ENCODE results near the gene EMILIN1.
"Not testable (repeated sequence)": the region's sequence is repeated elsewhere in the genome, so short reads cannot be mapped to it uniquely, and the experiment has no call there.

The EMILIN1 gene

DNA sequence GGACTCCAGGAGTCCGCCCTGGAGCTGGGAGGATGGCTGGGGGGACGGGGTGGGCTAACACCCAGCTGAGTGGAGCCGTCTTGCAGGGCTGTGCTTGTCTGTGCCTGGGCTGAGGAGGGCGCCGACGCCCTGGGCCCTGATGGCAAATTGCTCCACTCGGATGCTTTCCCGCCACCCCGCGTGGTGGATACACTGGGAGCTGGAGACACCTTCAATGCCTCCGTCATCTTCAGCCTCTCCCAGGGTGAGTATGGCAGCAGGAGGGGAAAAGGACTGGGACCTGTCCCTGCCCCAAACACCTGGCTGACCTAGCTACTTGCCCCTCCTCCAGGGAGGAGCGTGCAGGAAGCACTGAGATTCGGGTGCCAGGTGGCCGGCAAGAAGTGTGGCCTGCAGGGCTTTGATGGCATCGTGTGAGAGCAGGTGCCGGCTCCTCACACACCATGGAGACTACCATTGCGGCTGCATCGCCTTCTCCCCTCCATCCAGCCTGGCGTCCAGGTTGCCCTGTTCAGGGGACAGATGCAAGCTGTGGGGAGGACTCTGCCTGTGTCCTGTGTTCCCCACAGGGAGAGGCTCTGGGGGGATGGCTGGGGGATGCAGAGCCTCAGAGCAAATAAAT, 21.0 kb downstream of the EMILIN1 start:
- Histone ChIP-seq H3K4me1 (ENCODE audit: insufficient read depth, low read length) (no peaks in the 10 kb centered on the region), H2AFZ (ENCODE audit: low read depth, low read length) (no peak overlapping the region), H3K9me3 (ENCODE audit: low read length) (no peaks in the 10 kb centered on the region), H3K4me3 (ENCODE audit: low read length) (no peak overlapping the region), H3K36me3 (ENCODE audit: insufficient read depth, low read length) (no peaks in the 10 kb centered on the region), H3K27me3 (ENCODE audit: insufficient read depth, low read length) (peaks cover 4% of the 10 kb centered on the region)

DNA sequence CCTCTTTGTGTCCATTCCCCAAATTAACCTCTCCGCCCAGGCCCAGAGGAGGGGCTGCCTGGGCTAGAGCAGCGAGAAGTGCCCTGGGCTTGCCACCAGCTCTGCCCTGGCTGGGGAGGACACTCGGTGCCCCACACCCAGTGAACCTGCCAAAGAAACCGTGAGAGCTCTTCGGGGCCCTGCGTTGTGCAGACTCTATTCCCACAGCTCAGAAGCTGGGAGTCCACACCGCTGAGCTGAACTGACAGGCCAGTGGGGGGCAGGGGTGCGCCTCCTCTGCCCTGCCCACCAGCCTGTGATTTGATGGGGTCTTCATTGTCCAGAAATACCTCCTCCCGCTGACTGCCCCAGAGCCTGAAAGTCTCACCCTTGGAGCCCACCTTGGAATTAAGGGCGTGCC, 21.6 kb downstream of the EMILIN1 start:
- Histone ChIP-seq H3K9me3 (ENCODE audit: low read length) (no peaks in the 10 kb centered on the region), H3K36me3 (ENCODE audit: insufficient read depth, low read length) (no peaks in the 10 kb centered on the region), H3K27me3 (ENCODE audit: insufficient read depth, low read length) (peaks cover 8% of the 10 kb centered on the region), H2AFZ (ENCODE audit: low read depth, low read length) (no peak overlapping the region), H3K4me3 (ENCODE audit: low read length) (no peak overlapping the region), H3K4me1 (ENCODE audit: insufficient read depth, low read length) (no peaks in the 10 kb centered on the region)

DNA sequence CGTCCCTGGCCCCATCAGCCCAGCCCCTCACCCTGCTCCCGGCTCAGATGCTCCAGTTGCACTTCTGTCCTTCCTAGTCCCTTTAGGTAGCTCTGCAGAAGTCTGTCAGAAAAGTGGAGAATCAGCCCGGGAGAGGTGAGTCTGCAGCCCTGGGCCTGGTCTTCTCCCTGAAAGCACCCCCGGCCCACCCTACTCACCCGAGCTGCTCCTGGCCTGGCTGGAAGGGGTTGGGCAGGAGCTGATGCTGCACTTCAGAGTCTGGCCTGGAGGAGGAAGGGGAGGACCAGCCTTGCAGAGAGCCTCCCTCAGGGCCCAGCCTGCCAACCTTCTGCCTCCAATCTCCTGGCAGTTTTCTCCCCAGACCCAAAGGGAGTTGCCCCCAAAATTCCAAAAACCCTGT, 23.9 kb downstream of the EMILIN1 start:
- Histone ChIP-seq H3K27me3 (ENCODE audit: insufficient read depth, low read length) (peaks cover 10% of the 10 kb centered on the region), H3K9me3 (ENCODE audit: low read length) (no peaks in the 10 kb centered on the region), H3K4me1 (ENCODE audit: insufficient read depth, low read length) (no peaks in the 10 kb centered on the region), H3K4me3 (ENCODE audit: low read length) (no peak overlapping the region), H3K36me3 (ENCODE audit: insufficient read depth, low read length) (no peaks in the 10 kb centered on the region), H2AFZ (ENCODE audit: low read depth, low read length) (no peak overlapping the region)

DNA sequence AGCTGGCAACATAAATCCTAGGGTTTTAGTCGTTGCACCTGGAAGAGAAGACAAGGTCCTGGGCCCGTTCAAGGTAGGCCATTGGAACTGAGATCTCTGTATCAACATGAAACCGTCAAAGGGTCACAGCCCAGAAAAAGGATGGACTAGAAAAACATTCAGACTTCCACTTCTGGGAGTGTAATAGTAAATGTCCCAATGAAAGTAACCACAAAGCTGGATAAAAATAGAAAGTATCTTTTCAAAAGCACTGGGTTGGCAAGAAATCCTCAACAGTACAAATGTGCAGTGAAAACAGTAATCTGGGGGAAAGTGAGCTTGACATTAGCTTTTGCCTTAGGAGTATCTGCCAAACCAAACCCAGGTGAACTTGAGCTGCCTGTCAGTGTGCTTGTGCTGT, 27.6 kb downstream of the EMILIN1 start:
- H3K27me3 ChIP-seq (ENCODE audit: insufficient read depth, low read length): peaks cover 10% of the 10 kb centered on the region
- H3K9me3 ChIP-seq (ENCODE audit: low read length): no peaks in the 10 kb centered on the region
- H2AFZ ChIP-seq (ENCODE audit: low read depth, low read length): no peak overlapping the region
- H3K36me3 ChIP-seq (ENCODE audit: insufficient read depth, low read length): no peaks in the 10 kb centered on the region
- no peak overlapping the region for H3K4me3 ChIP-seq (ENCODE audit: low read length)
- H3K4me1 ChIP-seq (ENCODE audit: insufficient read depth, low read length): no peaks in the 10 kb centered on the region

DNA sequence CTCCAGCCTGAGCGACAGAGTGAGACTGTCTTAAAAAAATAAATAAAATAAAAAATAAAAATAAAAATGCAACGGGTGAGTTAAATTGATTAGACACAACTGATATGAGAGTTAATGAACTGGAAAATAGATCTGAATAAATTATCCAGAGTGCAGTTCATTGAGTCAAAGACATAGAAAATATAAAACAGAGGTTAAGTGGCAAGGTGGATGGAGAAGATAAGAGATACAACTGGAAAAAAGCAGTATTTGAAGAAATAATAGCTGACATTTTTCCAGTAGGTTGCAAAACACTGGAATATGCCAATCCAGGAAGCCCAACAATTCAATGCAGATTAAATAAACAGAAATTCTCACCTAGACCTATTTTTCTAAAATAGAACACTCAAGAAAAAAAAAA, 29.8 kb downstream of the EMILIN1 start:
- Histone ChIP-seq H3K9me3 (ENCODE audit: low read length) (no peaks in the 10 kb centered on the region), H3K4me3 (ENCODE audit: low read length) (no peak overlapping the region), H2AFZ (ENCODE audit: low read depth, low read length) (no peak overlapping the region), H3K36me3 (ENCODE audit: insufficient read depth, low read length) (no peaks in the 10 kb centered on the region), H3K4me1 (ENCODE audit: insufficient read depth, low read length) (no peaks in the 10 kb centered on the region), H3K27me3 (ENCODE audit: insufficient read depth, low read length) (peaks cover 14% of the 10 kb centered on the region)

DNA sequence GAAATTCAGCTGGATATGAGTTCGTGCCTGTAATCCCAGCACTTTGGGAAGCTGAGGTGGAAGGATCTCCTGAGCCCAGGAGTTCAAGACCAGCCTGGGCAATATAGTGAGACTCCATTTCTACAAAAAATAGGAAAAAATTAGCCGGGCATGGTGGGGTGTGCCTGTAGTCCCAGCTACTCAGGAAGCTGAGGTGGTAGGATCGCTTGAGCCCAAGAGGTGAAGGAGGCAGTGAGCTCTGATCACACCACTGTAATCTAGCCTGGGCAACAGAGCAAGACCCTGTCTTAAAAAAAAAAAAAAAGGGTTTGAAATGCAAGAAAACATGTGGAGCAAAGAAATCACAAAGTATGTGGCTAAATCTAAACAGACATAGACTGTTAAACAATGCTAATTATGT, 30.7 kb downstream of the EMILIN1 start:
- H3K4me1 ChIP-seq (ENCODE audit: insufficient read depth, low read length): no peaks in the 10 kb centered on the region
- H3K9me3 ChIP-seq (ENCODE audit: low read length): no peaks in the 10 kb centered on the region
- no peak overlapping the region for H3K4me3 ChIP-seq (ENCODE audit: low read length)
- no peak overlapping the region for H2AFZ ChIP-seq (ENCODE audit: low read depth, low read length)
- no peaks in the 10 kb centered on the region for H3K36me3 ChIP-seq (ENCODE audit: insufficient read depth, low read length)
- peaks cover 15% of the 10 kb centered on the region for H3K27me3 ChIP-seq (ENCODE audit: insufficient read depth, low read length)

DNA sequence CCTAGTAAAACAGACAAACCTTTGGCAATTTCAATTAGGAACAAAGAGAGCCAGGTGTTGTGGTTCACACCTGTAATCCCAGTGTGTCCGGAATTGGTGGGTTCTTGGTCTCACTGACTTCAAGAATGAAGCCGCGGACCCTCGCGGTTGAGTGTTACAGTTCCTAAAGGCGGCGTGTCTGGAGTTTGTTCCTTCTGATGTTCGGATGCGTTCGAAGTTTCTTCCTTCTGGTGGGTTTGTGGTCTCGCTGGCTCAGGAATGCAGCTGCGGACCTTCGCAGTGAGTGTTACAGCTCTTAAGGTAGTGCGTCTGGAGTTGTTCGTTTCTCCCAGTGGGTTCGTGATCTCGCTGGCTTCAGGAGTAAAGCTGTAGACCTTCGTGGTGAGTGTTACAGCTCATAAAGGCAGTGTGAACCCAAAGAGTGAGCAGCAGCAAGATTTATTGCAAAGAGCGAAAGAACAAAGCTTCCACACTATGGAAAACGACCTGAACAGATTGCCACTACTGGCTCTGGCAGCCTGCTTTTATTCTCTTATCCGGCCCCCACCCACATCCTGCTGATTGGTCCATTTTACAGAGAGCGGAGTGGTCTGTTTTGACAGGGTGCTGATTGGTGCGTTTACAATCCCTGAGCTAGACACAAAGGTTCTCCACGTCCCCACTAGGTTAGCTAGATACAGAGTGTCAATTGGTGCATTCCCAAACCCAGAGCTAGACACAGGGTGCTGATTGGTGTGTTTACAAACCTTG, 32.4 kb downstream of the EMILIN1 start:
- H3K27me3 ChIP-seq (ENCODE audit: insufficient read depth, low read length): peaks cover 19% of the 10 kb centered on the region
- H3K4me3 ChIP-seq (ENCODE audit: low read length); H2AFZ ChIP-seq (ENCODE audit: low read depth, low read length): not testable (repeated sequence)

DNA sequence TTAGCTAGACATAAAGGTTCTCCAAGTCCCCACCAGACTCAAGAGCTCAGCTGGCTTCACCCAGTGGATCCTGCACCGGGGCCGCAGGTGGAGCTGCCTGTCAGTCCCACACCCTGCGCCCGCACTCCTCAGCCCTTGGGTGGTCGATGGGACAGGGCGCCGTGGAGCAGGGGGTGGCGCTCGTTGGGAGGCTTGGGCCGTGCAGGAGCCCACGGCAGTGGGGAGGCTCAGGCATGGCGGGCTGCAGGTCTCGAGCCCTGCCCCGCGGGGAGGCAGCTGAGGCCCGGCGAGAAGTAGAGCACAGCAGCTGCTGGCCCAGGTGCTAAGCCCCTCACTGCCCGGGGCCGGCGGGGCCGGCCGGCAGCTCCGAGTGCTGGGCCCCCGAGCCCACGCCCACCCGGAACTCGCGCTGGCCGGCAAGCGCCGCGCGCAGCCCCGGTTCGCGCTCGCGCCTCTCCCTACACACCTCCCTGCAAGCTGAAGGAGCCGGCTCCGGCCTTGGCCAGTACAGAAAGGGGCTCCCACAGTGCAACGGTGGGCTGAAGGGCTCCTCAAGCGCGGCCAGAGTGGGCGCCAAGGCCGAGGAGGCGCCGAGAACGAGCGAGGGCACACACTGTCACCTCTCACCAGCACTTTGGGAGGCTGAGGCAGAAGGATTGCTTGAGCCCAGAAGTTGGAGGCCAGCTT, 33.1 kb downstream of the EMILIN1 start:
- not testable (repeated sequence) for H2AFZ ChIP-seq (ENCODE audit: low read depth, low read length); H3K9me3 ChIP-seq (ENCODE audit: low read length); H3K4me3 ChIP-seq (ENCODE audit: low read length)

More for the DNA sequence above, 32.4 kb downstream of the EMILIN1 start:
- H3K9me3 ChIP-seq (ENCODE audit: low read length); H3K4me1 ChIP-seq (ENCODE audit: insufficient read depth, low read length); H3K36me3 ChIP-seq (ENCODE audit: insufficient read depth, low read length): not testable (repeated sequence)

DNA sequence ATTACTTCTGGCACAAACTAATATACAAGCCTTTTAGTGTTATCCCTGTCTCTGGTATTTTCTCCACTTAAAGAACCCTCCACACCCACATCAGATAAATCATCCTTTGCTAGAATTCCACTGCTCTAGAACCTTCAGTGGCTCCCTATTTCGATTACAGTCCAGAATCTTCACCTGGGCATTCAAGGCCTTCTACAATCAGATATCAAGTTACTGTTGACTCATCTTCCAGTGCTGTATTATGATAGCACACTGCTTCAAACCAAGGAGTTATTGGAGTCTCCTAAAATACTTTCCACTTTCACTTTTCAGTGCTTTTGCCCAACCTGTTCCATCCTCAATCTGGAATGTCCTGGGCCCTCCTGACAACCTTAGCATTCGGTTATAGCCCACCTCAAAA, 37.1 kb downstream of the EMILIN1 start:
- Histone ChIP-seq H3K4me1 (ENCODE audit: insufficient read depth, low read length) (peaks cover 6% of the 10 kb centered on the region), H2AFZ (ENCODE audit: low read depth, low read length) (no peak overlapping the region), H3K36me3 (ENCODE audit: insufficient read depth, low read length) (no peaks in the 10 kb centered on the region), H3K9me3 (ENCODE audit: low read length) (no peaks in the 10 kb centered on the region), H3K27me3 (ENCODE audit: insufficient read depth, low read length) (peaks cover 44% of the 10 kb centered on the region), H3K4me3 (ENCODE audit: low read length) (no peak overlapping the region)

More for the DNA sequence above, 33.1 kb downstream of the EMILIN1 start:
- peaks cover 19% of the 10 kb centered on the region for H3K27me3 ChIP-seq (ENCODE audit: insufficient read depth, low read length)
- not testable (repeated sequence) for H3K4me1 ChIP-seq (ENCODE audit: insufficient read depth, low read length); H3K36me3 ChIP-seq (ENCODE audit: insufficient read depth, low read length)

DNA sequence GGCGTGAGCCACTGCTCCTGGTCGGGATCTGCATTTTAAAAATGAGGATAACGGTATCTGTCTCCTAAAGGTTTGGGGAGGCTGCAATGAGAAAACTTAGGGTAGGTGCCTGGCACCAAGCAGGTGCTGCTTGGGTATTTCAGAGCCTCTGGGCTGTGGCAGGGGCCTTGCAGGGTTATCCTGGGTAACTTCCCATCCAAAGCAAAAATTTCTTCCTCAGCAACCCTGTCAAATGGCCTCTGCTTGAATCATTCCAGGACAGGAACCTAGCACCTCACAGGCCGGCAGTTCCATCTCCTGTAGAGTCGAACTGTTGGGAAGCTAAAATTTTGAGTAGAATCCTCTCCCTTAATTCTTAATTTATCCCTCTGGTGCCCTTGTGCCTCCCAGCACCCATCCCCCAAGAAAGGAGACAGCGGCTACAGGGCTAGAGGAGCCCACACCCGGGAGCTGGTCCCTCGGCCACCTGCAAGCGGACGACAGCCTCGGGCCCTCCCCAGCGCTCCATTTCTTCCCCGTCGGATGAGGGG, 39.6 kb downstream of the EMILIN1 start:
- peaks cover 6% of the 10 kb centered on the region for H3K4me1 ChIP-seq (ENCODE audit: insufficient read depth, low read length)
- no peaks in the 10 kb centered on the region for H3K9me3 ChIP-seq (ENCODE audit: low read length)
- H3K27me3 ChIP-seq (ENCODE audit: insufficient read depth, low read length): peaks cover 66% of the 10 kb centered on the region
- H3K36me3 ChIP-seq (ENCODE audit: insufficient read depth, low read length): no peaks in the 10 kb centered on the region
- peak overlapping the region; percentile 6 for H3K4me3 ChIP-seq (ENCODE audit: low read length)
- peak overlapping the region; percentile 62 for H2AFZ ChIP-seq (ENCODE audit: low read depth, low read length)

DNA sequence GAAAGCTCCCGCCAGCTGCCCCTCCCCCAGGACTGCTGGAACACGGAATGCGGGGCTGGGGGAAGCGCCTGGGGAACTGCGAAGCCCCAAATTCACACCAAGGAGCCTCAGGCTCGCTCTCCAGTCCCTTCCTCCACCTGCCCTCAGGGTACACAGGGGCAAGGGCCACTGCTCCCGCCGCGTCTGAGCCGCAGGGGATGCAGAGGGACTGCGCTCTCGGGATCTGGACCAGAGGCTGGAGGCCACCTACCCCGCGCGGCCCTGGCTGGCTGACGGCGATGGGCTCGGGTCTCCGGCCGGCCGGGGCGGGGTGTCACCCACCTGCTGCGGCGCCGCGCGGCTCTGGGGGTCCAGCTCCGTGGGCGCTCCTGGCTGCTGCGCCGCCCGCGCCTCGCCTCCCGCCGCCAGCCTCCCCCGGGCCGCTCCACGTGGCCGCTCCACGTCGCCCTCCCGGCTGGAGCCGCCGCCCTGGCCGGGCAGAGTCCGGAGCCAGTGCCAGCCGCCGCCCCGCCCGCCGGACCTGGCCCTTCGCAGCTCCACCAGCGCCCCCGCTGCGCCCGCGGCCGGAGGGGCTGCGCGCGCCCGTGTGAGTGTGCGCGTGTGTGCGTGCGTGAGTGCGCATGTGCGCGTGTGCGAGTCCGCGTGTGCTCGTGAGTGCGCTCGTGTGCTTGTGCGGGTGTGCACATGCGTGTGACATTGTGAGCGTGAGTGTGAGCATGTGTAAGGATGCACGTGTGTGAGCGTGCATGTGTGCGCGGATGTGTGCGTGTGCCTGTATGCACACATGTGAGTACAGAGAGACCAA, 40.3 kb downstream of the EMILIN1 start, which contains the start of gene CGREF1:
TSS of gene CGREF1 (minus strand) at position 604 of the 805 bp plus-strand sequence. CDS start 14,762 bp downstream, outside the sequence.
- Histone ChIP-seq H3K36me3 (ENCODE audit: insufficient read depth, low read length) (no peaks in the 10 kb centered on the region), H2AFZ (ENCODE audit: low read depth, low read length) (peak within 1 kb of the TSS; percentile 62), H3K9me3 (ENCODE audit: low read length) (no peaks in the 10 kb centered on the region), H3K27me3 (ENCODE audit: insufficient read depth, low read length) (peaks cover 65% of the 10 kb centered on the region), H3K4me1 (ENCODE audit: insufficient read depth, low read length) (peaks cover 6% of the 10 kb centered on the region), H3K4me3 (ENCODE audit: low read length) (peak within 1 kb of the TSS; percentile 6)

DNA sequence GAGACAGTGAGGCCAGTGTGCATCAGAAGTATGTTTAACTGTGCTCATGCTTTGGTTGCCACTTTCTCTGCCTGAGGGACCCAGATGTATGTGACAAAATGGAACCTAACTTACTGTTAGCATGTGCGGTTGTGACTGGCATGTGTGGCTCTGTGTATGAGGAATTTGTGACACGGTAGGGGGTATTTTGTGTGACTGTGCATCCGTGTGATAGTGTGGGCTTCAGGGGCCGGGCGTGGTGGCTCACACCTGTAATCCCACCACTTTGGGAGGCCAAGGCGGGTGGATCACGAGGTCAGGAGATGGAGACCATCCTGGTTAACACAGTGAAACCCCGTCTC, 40.9 kb downstream of the EMILIN1 start:
- peak overlapping the region; percentile 6 for H3K4me3 ChIP-seq (ENCODE audit: low read length)
- H3K4me1 ChIP-seq (ENCODE audit: insufficient read depth, low read length); H3K9me3 ChIP-seq (ENCODE audit: low read length); H3K36me3 ChIP-seq (ENCODE audit: insufficient read depth, low read length); H2AFZ ChIP-seq (ENCODE audit: low read depth, low read length): not testable (repeated sequence)
- H3K27me3 ChIP-seq (ENCODE audit: insufficient read depth, low read length): peaks cover 68% of the 10 kb centered on the region

All from neuron (in vitro differentiated cells).